ENCODE measurements around the gene PLEKHB2. TPM values are rescaled to one million over a fixed set of nuclear protein-coding genes. Genes with fewer than 3 reads are reported as not detected.

The PLEKHB2 gene
- total RNA-seq, 2 experiments from 2014 or later: 23.4 to 38.3 TPM

DNA sequence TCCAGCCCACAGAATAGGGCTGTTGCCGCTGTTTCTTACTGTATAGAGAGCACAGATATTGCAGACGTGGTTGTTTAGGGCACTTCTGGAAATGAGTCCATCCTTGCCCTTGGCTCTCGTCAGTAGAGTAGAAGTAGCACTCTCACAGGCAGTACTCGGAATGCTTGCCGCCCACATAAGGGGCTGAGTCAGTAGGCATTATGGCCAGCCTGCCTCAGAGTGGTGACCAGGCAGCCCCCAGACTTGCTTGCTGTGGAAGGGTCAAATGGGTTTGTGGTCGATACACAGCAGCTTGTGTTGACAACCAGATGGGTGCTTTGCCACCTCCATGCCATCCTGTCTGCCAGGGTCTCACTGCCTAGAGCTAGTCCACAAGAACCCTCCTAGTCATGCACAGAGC is 38.7 kb downstream of the PLEKHB2 start:
- CTCF ChIA-PET (ENCODE audit: unreplicated experiment): no interaction called here
- TF ChIP-seq, protein P1, sequence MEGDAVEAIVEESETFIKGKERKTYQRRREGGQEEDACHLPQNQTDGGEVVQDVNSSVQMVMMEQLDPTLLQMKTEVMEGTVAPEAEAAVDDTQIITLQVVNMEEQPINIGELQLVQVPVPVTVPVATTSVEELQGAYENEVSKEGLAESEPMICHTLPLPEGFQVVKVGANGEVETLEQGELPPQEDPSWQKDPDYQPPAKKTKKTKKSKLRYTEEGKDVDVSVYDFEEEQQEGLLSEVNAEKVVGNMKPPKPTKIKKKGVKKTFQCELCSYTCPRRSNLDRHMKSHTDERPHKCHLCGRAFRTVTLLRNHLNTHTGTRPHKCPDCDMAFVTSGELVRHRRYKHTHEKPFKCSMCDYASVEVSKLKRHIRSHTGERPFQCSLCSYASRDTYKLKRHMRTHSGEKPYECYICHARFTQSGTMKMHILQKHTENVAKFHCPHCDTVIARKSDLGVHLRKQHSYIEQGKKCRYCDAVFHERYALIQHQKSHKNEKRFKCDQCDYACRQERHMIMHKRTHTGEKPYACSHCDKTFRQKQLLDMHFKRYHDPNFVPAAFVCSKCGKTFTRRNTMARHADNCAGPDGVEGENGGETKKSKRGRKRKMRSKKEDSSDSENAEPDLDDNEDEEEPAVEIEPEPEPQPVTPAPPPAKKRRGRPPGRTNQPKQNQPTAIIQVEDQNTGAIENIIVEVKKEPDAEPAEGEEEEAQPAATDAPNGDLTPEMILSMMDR (conservative IDR thresholded peaks at IDR 0.05; ENCODE audit: low read length): no peak
- no peak for TF ChIP-seq EZH2phosphoT487 (IDR thresholded peaks at IDR 0.05; ENCODE audit: borderline replicate concordance, low read depth, low read length)

DNA sequence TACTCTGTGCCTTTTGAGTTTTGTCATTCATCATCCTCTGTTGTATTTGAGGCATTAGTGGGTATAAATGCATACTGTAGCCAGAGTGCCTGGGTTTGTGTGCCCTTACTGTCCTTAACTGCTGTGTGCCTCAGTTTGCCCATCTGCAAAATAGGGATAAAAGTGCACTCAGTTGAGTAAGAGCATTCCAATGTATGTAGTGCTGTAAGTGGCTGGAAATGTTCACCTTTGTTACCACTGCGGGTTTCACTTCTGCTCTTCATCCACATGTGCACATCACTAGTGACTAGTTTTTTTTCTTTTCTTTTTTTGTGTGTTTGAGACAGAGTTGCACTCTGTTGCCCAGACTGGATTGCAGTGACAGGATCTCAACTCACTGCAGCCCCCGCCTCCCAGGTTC is 39.9 kb downstream of the PLEKHB2 start:
- Histone ChIP-seq H3K4me2 (ENCODE audit: low read length) (peak overlapping the region; percentile 68), H3K9me3 (ENCODE audit: low read length) (no peaks in the 10 kb centered on the region), H3K4me1 (ENCODE audit: insufficient read depth, low read length, poor library complexity, severe bottlenecking) (peaks cover 44% of the 10 kb centered on the region), H4K20me1 (ENCODE audit: insufficient read depth, low read length) (no peaks in the 10 kb centered on the region), H3K27ac (ENCODE audit: low read depth, low read length, poor library complexity, severe bottlenecking) (peak overlapping the region; percentile 89), H3K4me3 (ENCODE audit: low read depth, low read length, poor library complexity, severe bottlenecking) (peak overlapping the region; percentile 25), H2AFZ (ENCODE audit: low read length) (no peak overlapping the region), H3K9me2 (ENCODE audit: insufficient read depth, low read length) (no peaks in the 10 kb centered on the region), H3K79me2 (ENCODE audit: insufficient read depth, low read depth, low read length) (no peaks in the 10 kb centered on the region; the same call in 1 of the 2 replicates), H3K36me3 (ENCODE audit: insufficient read depth, low read length) (peaks cover 87% of the 10 kb centered on the region)
- TF ChIP-seq EZH2phosphoT487 (IDR thresholded peaks at IDR 0.05; ENCODE audit: borderline replicate concordance, low read depth, low read length): no peak
- TF ChIP-seq, protein P1 (conservative IDR thresholded peaks at IDR 0.05; ENCODE audit: low read length): no peak
- intact Hi-C loops (cut with micrococcal nuclease; ENCODE audit: unreplicated experiment): loop anchor here (2.0 to 5.0 kb wide), 2 partner anchors 40 to 347 kb away; partner anchors contain the start of genes MZT2A and PLEKHB2
- BruUV-seq (replicated peaks): no TSS peak
- peak; percentile 79 for DNase-seq (ENCODE audit: low spot score)
- POLR2A ChIA-PET: no interaction called here
- CTCF ChIA-PET (ENCODE audit: unreplicated experiment): interaction anchor here (0.7 kb wide), 1 partner anchor 349 kb away, joined by 3 read pairs; no protein-coding TSS in a partner anchor

More for the DNA sequence above, 38.7 kb downstream of the PLEKHB2 start:
- no peaks in the 10 kb centered on the region for H4K20me1 ChIP-seq (ENCODE audit: insufficient read depth, low read length)
- peaks cover 42% of the 10 kb centered on the region for H3K4me1 ChIP-seq (ENCODE audit: insufficient read depth, low read length, poor library complexity, severe bottlenecking)
- H3K4me2 ChIP-seq (ENCODE audit: low read length): no peak overlapping the region
- POLR2A ChIA-PET: interaction anchor here (0.7 kb wide), 1 partner anchor 14 kb away, joined by 3 read pairs; no protein-coding TSS in a partner anchor
- no peak overlapping the region for H3K4me3 ChIP-seq (ENCODE audit: low read depth, low read length, poor library complexity, severe bottlenecking)
- H2AFZ ChIP-seq (ENCODE audit: low read length): no peak overlapping the region
- intact Hi-C loops (cut with micrococcal nuclease; ENCODE audit: unreplicated experiment): loop anchor here (2.0 kb wide), 1 partner anchor 39 kb away; the partner anchor contains the start of gene PLEKHB2
- no TSS peak for BruUV-seq (replicated peaks)
- H3K9me2 ChIP-seq (ENCODE audit: insufficient read depth, low read length): no peaks in the 10 kb centered on the region
- H3K9me3 ChIP-seq (ENCODE audit: low read length): no peaks in the 10 kb centered on the region
- no peak for DNase-seq (ENCODE audit: low spot score)
- no peaks in the 10 kb centered on the region; the same call in 1 of the 2 replicates for H3K79me2 ChIP-seq (ENCODE audit: insufficient read depth, low read depth, low read length)
- peaks cover 87% of the 10 kb centered on the region for H3K36me3 ChIP-seq (ENCODE audit: insufficient read depth, low read length)
- H3K27ac ChIP-seq (ENCODE audit: low read depth, low read length, poor library complexity, severe bottlenecking): peak overlapping the region; percentile 89

DNA sequence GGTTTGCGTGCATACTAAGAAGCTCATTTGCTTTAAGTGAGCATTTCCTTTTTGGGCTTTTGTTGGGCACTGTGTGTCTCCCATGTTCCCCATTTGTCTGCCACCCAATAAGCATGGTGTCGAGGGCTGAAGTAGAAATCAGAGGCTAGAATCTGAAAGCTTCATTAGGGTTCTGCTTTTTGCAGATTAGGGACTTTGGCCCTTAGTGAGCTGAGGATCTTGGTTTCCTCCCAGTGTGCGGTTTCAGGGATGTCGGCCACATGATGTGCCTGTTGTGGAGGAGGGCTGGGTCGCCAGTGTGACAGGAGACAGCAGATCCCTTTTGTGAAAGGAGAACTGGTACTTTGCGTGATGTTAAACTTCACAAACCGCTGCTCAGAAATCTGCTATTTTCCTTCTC is 41.1 kb downstream of the PLEKHB2 start:
- POLR2A ChIA-PET: interaction anchor here (0.7 to 1.2 kb wide), 5 partner anchors 9 to 382 kb away, joined by 3 to 5 read pairs (median 4); no protein-coding TSS in a partner anchor
- H3K4me2 ChIP-seq (ENCODE audit: low read length): peak overlapping the region; percentile 68
- peaks cover 44% of the 10 kb centered on the region for H3K4me1 ChIP-seq (ENCODE audit: insufficient read depth, low read length, poor library complexity, severe bottlenecking)
- H4K20me1 ChIP-seq (ENCODE audit: insufficient read depth, low read length): no peaks in the 10 kb centered on the region
- peak overlapping the region; percentile 89 for H3K27ac ChIP-seq (ENCODE audit: low read depth, low read length, poor library complexity, severe bottlenecking)
- no peaks in the 10 kb centered on the region for H3K9me3 ChIP-seq (ENCODE audit: low read length)
- no peak overlapping the region for H2AFZ ChIP-seq (ENCODE audit: low read length)
- H3K79me2 ChIP-seq (ENCODE audit: insufficient read depth, low read depth, low read length): no peaks in the 10 kb centered on the region; the same call in 1 of the 2 replicates
- H3K4me3 ChIP-seq (ENCODE audit: low read depth, low read length, poor library complexity, severe bottlenecking): peak overlapping the region; percentile 25
- CTCF ChIA-PET (ENCODE audit: unreplicated experiment): no interaction called here
- H3K9me2 ChIP-seq (ENCODE audit: insufficient read depth, low read length): no peaks in the 10 kb centered on the region
- TF ChIP-seq, protein P1 (conservative IDR thresholded peaks at IDR 0.05; ENCODE audit: low read length): no peak
- no peak for TF ChIP-seq EZH2phosphoT487 (IDR thresholded peaks at IDR 0.05; ENCODE audit: borderline replicate concordance, low read depth, low read length)
- no TSS peak for BruUV-seq (replicated peaks)
- peak; percentile 11 for DNase-seq (ENCODE audit: low spot score)
- H3K36me3 ChIP-seq (ENCODE audit: insufficient read depth, low read length): peaks cover 84% of the 10 kb centered on the region
- intact Hi-C loops (cut with micrococcal nuclease; ENCODE audit: unreplicated experiment): loop anchor here (5.0 kb wide), 1 partner anchor 346 kb away; the partner anchor contains the start of gene MZT2A

All from OCI-LY7 (cell line).